Measurements from ENCODE around the gene MRPL18. TPM values are rescaled to one million over a fixed set of nuclear protein-coding genes. Genes with fewer than 3 reads are reported as not detected.

The MRPL18 gene
- total RNA-seq, 8 experiments from 2014 or later, result 50.9 to 110 (median 59.4) TPM

DNA sequence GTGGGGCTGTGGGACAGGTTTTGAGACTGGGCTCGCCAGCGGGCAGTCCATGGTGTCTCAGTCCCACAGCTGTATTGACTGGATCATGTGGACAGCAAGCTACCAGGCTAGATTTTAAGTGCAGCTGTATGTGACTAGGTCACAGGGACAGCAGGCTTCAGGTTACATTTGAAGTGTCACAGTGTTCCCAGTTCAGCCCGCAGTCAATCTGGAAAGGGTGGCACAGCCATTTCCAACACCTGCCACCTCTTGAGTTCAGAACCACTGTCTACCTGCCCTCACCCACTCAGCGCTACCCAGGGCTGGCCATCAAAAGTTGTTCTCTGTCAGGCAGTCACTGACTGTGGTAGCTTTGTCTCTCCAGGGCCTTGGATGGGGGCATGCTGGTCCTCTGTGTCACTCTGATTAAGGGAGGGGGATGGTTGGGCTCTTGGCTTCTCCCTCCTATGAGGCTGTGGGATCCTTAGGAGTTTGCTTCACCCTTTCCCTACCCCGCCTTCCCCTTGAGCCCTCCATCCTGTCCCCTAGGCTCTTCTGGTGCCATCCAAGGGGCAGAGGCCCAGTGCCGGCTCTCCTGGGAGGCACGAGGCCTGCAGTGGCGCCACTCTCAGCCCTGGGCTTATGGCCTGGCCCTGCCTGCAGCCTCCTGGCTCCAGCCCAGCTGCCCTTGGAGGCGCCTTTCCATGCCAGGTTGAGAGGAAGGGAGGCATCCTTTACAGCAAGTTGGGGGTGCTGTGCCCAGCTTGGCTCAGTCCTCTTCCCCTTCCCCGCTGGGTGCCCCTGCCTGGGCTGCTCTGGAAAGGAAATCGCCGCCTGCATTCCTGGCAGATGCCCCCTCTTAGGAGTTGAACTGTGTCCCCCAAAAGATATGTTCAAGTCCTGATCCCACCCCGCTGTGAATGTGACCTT is 54.7 kb downstream of the MRPL18 start:
- 58 to 100% (median 93%) methylated on average over 1 to 7 of the region's 13 CpGs; no CpG with 5 or more reads in 1 of the 10 experiments for WGBS, 10 experiments
- Histone ChIP-seq H3K27ac (no peak overlapping the region), H3K4me3 (no peak overlapping the region), H3K4me1 (replicated peaks in 1 of 2) (no peaks in the 10 kb centered on the region)
- peak in 1 of 8 experiments; percentile 11 for ATAC-seq (replicated peaks in 6 of 8)
- in situ Hi-C loops (cut with MboI; ENCODE audit: low pct_unique_long_range_greater_than_20kb in 2 of 9, low sequenced_read_pairs in 9 of 9, unreplicated experiment in 9 of 9), result no loop called here

Other genes with a start within 250 kb of the MRPL18 start
- gene SOD2, start 97.2 kb upstream of the MRPL18 start, total RNA-seq, result 1,000 to 10,000 TPM in 1 of 8 experiments, 100 to 1,000 TPM in 4, 10 to 100 TPM in 3; 60.7 to 2,068 (median 114) TPM
- gene WTAP, start 63.0 kb upstream of the MRPL18 start, total RNA-seq, result 100 to 1,000 TPM in 3 of 8 experiments, 10 to 100 TPM in 5; 73.8 to 139 (median 87.2) TPM
- 100 to 1,000 TPM in 1 of 8 experiments, 10 to 100 TPM in 7; 12.6 to 120 (median 42.2) TPM for gene ACAT2, start 28.4 kb upstream of the MRPL18 start, total RNA-seq
- 100 to 1,000 TPM; 191 to 310 (median 253) TPM for gene TCP1, start 865 bp upstream of the MRPL18 start, total RNA-seq
- gene PNLDC1, start 9.8 kb downstream of the MRPL18 start, total RNA-seq, result under 1 TPM in 1 of 8 experiments, not detected in 7; 0.22 TPM
- under 1 TPM in 6 of 8 experiments, not detected in 2; 0.05 to 0.66 (median 0.31) TPM for gene MAS1, start 100.5 kb downstream of the MRPL18 start, total RNA-seq
- 100 to 1,000 TPM in 3 of 8 experiments, 10 to 100 TPM in 5; 18.4 to 124 (median 53.5) TPM for gene IGF2R, start 178.6 kb downstream of the MRPL18 start, total RNA-seq